Activated naive CD4-positive, alpha-beta T cell treated with Interleukin-2 at 50 U/mL for 16 hours (primary cell): ENCODE data around the gene PROX2.

ENCODE experiments used
- DNase-seq: peaks from one replicate; pipeline ENCODE4 v3.0.0-alpha.2; 2020

Gene PROX2

GRCh38 chr14:74879427-74880182, 3.7 kb upstream of the PROX2 start:
- DNase-seq = no peak

GRCh38 chr14:74875204-74875603, 741 bp downstream of the PROX2 start:
- no peak for DNase-seq

GRCh38 chr14:74871819-74872218, 4.1 kb downstream of the PROX2 start:
- DNase-seq = no peak

- no peak for DNase-seq
These were observed 7.2 kb downstream of the PROX2 start for GRCh38 chr14:74868739-74869138.

- DNase-seq = peak; percentile 55
These were observed 8.3 kb downstream of the PROX2 start for GRCh38 chr14:74867673-74868072.

GRCh38 chr14:74866708-74867389, 9.1 kb downstream of the PROX2 start:
- no peak for DNase-seq

GRCh38 chr14:74865156-74865555, 10.8 kb downstream of the PROX2 start:
- DNase-seq = no peak

- DNase-seq = no peak
These were observed 11.7 kb downstream of the PROX2 start for GRCh38 chr14:74864198-74864597.

- DNase-seq = no peak
These were observed 12.7 kb downstream of the PROX2 start for GRCh38 chr14:74863274-74863673.

GRCh38 chr14:74861734-74862090, 14.2 kb downstream of the PROX2 start:
- DNase-seq = no peak

- peak; percentile 91 for DNase-seq
These were observed 14.8 kb downstream of the PROX2 start for GRCh38 chr14:74860899-74861733.

GRCh38 chr14:74859757-74860552, 16.0 kb downstream of the PROX2 start:
- no peak for DNase-seq

- DNase-seq = no peak
These were observed 17.9 kb downstream of the PROX2 start for GRCh38 chr14:74858022-74858421.

- DNase-seq = no peak
These were observed 19.6 kb downstream of the PROX2 start for GRCh38 chr14:74856366-74856765.

- DNase-seq = no peak
These were observed 20.0 kb downstream of the PROX2 start for GRCh38 chr14:74855945-74856344.

- no peak for DNase-seq
These were observed 20.9 kb downstream of the PROX2 start for GRCh38 chr14:74855021-74855420.

GRCh38 chr14:74853581-74853980, 22.4 kb downstream of the PROX2 start:
- DNase-seq = no peak

- DNase-seq = no peak
These were observed 22.9 kb downstream of the PROX2 start for GRCh38 chr14:74852922-74853530.

- DNase-seq = no peak
These were observed 27.2 kb downstream of the PROX2 start for GRCh38 chr14:74848768-74849167.

GRCh38 chr14:74846968-74847665, 28.8 kb downstream of the PROX2 start:
- no peak for DNase-seq

- DNase-seq = no peak
These were observed 29.8 kb downstream of the PROX2 start for GRCh38 chr14:74846168-74846567.

- DNase-seq = no peak
These were observed 32.3 kb downstream of the PROX2 start for GRCh38 chr14:74843653-74844052.
